WTC11 (cell line): ENCODE measurements around the gene CPNE5.

Experiments
- ELF4 ChIP-seq: sonication (generic); formaldehyde crosslinking; IDR thresholded peaks from 2 replicates; pipeline ENCODE4 v1.8.1; 2022; ENCODE audit warnings: low read depth, mild to moderate bottlenecking, moderate library complexity, missing genetic modification reagents
- FOXJ3 ChIP-seq: sonication (generic); formaldehyde crosslinking; IDR thresholded peaks from 2 replicates; pipeline ENCODE4 v1.9.0; 2021; ENCODE audit warnings: missing genetic modification reagents, mild to moderate bottlenecking, borderline replicate concordance
- JUN ChIP-seq: sonication (generic); formaldehyde crosslinking; IDR thresholded peaks from 2 replicates; pipeline ENCODE4 v1.8.0; 2023; ENCODE audit warnings: mild to moderate bottlenecking, missing genetic modification reagents
- MAX ChIP-seq: sonication (generic); formaldehyde crosslinking; IDR thresholded peaks from 2 replicates; pipeline ENCODE4 v1.8.0; 2022; ENCODE audit warnings: mild to moderate bottlenecking, missing genetic modification reagents
- NR1H2 ChIP-seq: sonication (generic); formaldehyde crosslinking; IDR thresholded peaks from 2 replicates; pipeline ENCODE4 v1.9.0; 2021; ENCODE audit warnings: mild to moderate bottlenecking, moderate library complexity, missing genetic modification reagents
- NR2C2 ChIP-seq: sonication (generic); formaldehyde crosslinking; IDR thresholded peaks from 2 replicates; pipeline ENCODE4 v1.8.0; 2022; ENCODE audit warnings: mild to moderate bottlenecking, missing genetic modification reagents
- RELA ChIP-seq: sonication (generic); formaldehyde crosslinking; IDR thresholded peaks from 2 replicates; pipeline ENCODE4 v1.8.1; 2022; ENCODE audit warnings: missing genetic modification reagents, mild to moderate bottlenecking, borderline replicate concordance
- SMAD3 ChIP-seq: sonication (generic); formaldehyde crosslinking; IDR thresholded peaks from 2 replicates; pipeline ENCODE4 v1.8.0; 2022; ENCODE audit warnings: missing genetic modification reagents, mild to moderate bottlenecking, borderline replicate concordance
- TP53 ChIP-seq: sonication (generic); formaldehyde crosslinking; IDR thresholded peaks from 2 replicates; pipeline ENCODE4 v1.8.1; 2023; ENCODE audit warnings: mild to moderate bottlenecking, missing genetic modification reagents

- no peak for TF ChIP-seq TP53
- no peak for TF ChIP-seq FOXJ3 (CRISPR knock-in tag)
- no peak for TF ChIP-seq NR1H2 (CRISPR knock-in tag)
- no peak for TF ChIP-seq MAX
- TF ChIP-seq SMAD3 = no peak
- no peak for TF ChIP-seq ELF4 (CRISPR knock-in tag)
- TF ChIP-seq NR2C2 = no peak
- no peak for TF ChIP-seq JUN (CRISPR knock-in tag)
- no peak for TF ChIP-seq RELA (CRISPR knock-in tag)
Measured at GRCh38 chr6:36780442-36781177, 58.6 kb downstream of the CPNE5 start.
